Immature natural killer cell (primary cell): ENCODE measurements around the gene EDNRA. TPM values are rescaled to one million over a fixed set of nuclear protein-coding genes. Genes with fewer than 3 reads are reported as not detected.

Experiments
- DNase-seq, 3 donors: peaks; one replicate each; pipeline ENCODE4 v3.0.0; 2022; ENCODE audit warnings: mixed read lengths in 1 of 3
- H3K27ac Mint-ChIP-seq, 6 donors: one replicate each; pipeline ENCODE4 v1.8.0; 2020; ENCODE audit warnings: mixed read lengths in 6 of 6, mild to moderate bottlenecking in 5 of 6, inconsistent platforms in 4 of 6, moderate library complexity in 3 of 6
- H3K27me3 Mint-ChIP-seq, 3 donors: one replicate each; pipeline ENCODE4 v1.8.0; 2020 to 2021; ENCODE audit warnings: low read depth in 3 of 3, mild to moderate bottlenecking in 3 of 3, mixed read lengths in 3 of 3, moderate library complexity in 3 of 3, inconsistent platforms in 1 of 3
- H3K36me3 Mint-ChIP-seq, 3 donors: one replicate each; pipeline ENCODE4 v1.8.0; 2020; ENCODE audit warnings: mixed read lengths in 3 of 3, inconsistent platforms in 2 of 3, mild to moderate bottlenecking in 2 of 3
- H3K4me1 Mint-ChIP-seq, 2 donors: one replicate each; pipeline ENCODE4 v1.8.0; 2020; ENCODE audit warnings: inconsistent platforms in 2 of 2, mild to moderate bottlenecking in 2 of 2, mixed read lengths in 2 of 2, moderate library complexity in 1 of 2
- H3K4me3 Mint-ChIP-seq, 5 donors: one replicate each; pipeline ENCODE4 v1.8.0; 2020; ENCODE audit warnings: mild to moderate bottlenecking in 5 of 5, mixed read lengths in 5 of 5, inconsistent platforms in 3 of 5, moderate library complexity in 3 of 5
- H3K9me3 Mint-ChIP-seq, 6 donors: one replicate each; pipeline ENCODE4 v1.8.0; 2020; ENCODE audit warnings: mild to moderate bottlenecking in 6 of 6, mixed read lengths in 6 of 6, inconsistent platforms in 4 of 6, moderate library complexity in 3 of 6
- polyA plus RNA-seq, 3 donors: library from polyadenylated mRNA; unstranded; fragments of 300-500 nt; fragmentation: Illumina TruSeq; gene quantifications; one replicate each; pipeline ENCODE4 v1.2.3, GENCODE V29; 2021

Gene EDNRA
- polyA plus RNA-seq, 3 donors from 2014 or later: not detected

DNA sequence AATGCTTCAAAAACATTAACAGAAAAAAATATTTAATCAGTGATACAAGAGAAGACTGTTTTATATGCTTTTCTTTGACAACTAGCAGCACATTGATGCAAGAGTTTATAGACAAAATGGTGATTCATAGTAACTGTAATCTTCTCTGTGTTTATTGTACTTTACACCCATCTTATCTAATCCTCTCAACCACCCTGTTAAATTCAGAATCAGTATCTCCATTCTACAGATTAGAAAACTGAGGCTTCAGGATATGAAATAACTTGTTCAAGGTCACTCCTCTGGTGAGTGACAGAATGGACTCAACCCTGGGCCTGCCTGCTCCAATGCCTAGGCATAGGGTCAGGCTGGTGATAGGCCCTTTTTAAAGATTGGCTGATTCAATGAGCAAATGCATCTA is 110.2 kb downstream of the EDNRA start:
- Mint-ChIP-seq H3K27me3 (peaks cover 3 to 5% (median 4%) of the 10 kb centered on the region in 3 donors), H3K36me3 (no peaks in the 10 kb centered on the region), H3K4me1 (no peaks in the 10 kb centered on the region), H3K27ac (no peak overlapping the region), H3K4me3 (no peak overlapping the region), H3K9me3 (no peaks in the 10 kb centered on the region)
- no peak for DNase-seq

DNA sequence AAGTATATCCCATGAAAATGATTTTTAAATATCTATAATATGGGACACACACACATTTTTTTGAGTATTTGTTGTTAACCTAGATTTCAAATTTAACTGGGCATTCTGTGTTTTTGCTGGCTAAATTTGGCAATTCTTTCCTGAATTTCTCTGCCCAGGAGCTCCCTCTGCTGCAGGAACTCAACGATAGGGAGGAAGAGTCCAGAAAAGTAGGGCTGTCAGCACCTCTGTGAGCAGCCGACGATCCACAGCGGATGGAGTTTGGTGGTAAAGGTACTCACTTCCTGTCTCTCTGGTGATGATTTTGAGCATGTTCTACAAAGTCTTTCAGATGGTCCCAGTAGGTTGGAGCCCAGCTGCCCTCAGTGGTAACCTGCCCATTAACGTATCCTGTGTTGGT is 113.2 kb downstream of the EDNRA start:
- no peak overlapping the region for H3K4me3 Mint-ChIP-seq
- H3K4me1 Mint-ChIP-seq: no peaks in the 10 kb centered on the region
- no peak overlapping the region for H3K27ac Mint-ChIP-seq
- H3K27me3 Mint-ChIP-seq: peaks cover 3 to 5% (median 3%) of the 10 kb centered on the region in 3 donors
- no peaks in the 10 kb centered on the region for H3K9me3 Mint-ChIP-seq
- no peak for DNase-seq
- H3K36me3 Mint-ChIP-seq: no peaks in the 10 kb centered on the region

Other genes with a start within 250 kb of the EDNRA start
- gene TMEM184C, start 136.3 kb downstream of the EDNRA start, polyA plus RNA-seq: 10 to 100 TPM; 12.8 to 31.5 (median 21.6) TPM
- gene PRMT9, start 203.1 kb downstream of the EDNRA start, polyA plus RNA-seq: 1 to 10 TPM in 2 of 3 donors, under 1 TPM in 1; 0.41 to 4.4 (median 3.9) TPM